Large intestine (tissue), 3 donors: ENCODE results near the gene RLN3. TPM values are rescaled to one million over a fixed set of nuclear protein-coding genes. Genes with fewer than 3 reads are reported as not detected.

Source experiments
- DNase-seq, 2 donors: peaks; one replicate each; pipeline versions ENCODE4 v3.0.0 to v3.0.0-alpha.2; 2013
- H3K27ac ChIP-seq: one replicate; pipeline ENCODE4 v1.5.1; 2013; ENCODE audit warnings: low read length
- H3K27me3 ChIP-seq: 2 replicates; pipeline ENCODE4 v1.6.1; 2013; ENCODE audit warnings: low read length; ENCODE audit not compliant: control insufficient read depth, insufficient read depth
- H3K36me3 ChIP-seq: 2 replicates; pipeline ENCODE4 v1.6.1; 2013; ENCODE audit warnings: low read length; ENCODE audit not compliant: control insufficient read depth, insufficient read depth
- H3K4me1 ChIP-seq: one replicate; pipeline ENCODE4 v1.6.1; 2013; ENCODE audit warnings: low read length; ENCODE audit not compliant: control insufficient read depth, insufficient read depth
- H3K4me3 ChIP-seq: one replicate; pipeline ENCODE4 v1.5.1; 2013; ENCODE audit warnings: low read length
- H3K9me3 ChIP-seq: one replicate; pipeline ENCODE4 v1.6.1; 2013; ENCODE audit warnings: mild to moderate bottlenecking, low read depth, low read length, moderate library complexity; ENCODE audit not compliant: control insufficient read depth
- WGBS: methylation state at CpG from one replicate; pipeline ENCODE4 v1.1.5; 2013; ENCODE audit warnings: low lambda C conversion rate; ENCODE audit not compliant: insufficient coverage; 5-methylcytosine and 5-hydroxymethylcytosine counted together
- polyA plus RNA-seq: library from polyadenylated mRNA; unstranded; fragments of 120-200 nt; gene quantifications from one replicate; pipeline ENCODE4 v1.2.1, GENCODE V29; 2013

The RLN3 gene
- polyA plus RNA-seq, 1 donor = 0.31 TPM

- H3K4me3 ChIP-seq = no peak overlapping the region
- H3K4me1 ChIP-seq = peaks cover 27% of the 10 kb centered on the region
- no peaks in the 10 kb centered on the region for H3K36me3 ChIP-seq
- WGBS = no CpG with 5 or more reads among the region's 5 CpGs
- peaks cover 21% of the 10 kb centered on the region for H3K27me3 ChIP-seq
- no peak overlapping the region for H3K27ac ChIP-seq
- DNase-seq = no peak
- H3K9me3 ChIP-seq = peaks cover 2% of the 10 kb centered on the region
These were observed 34.6 kb downstream of the RLN3 start for GRCh38 chr19:14062558-14062855.

DNA sequence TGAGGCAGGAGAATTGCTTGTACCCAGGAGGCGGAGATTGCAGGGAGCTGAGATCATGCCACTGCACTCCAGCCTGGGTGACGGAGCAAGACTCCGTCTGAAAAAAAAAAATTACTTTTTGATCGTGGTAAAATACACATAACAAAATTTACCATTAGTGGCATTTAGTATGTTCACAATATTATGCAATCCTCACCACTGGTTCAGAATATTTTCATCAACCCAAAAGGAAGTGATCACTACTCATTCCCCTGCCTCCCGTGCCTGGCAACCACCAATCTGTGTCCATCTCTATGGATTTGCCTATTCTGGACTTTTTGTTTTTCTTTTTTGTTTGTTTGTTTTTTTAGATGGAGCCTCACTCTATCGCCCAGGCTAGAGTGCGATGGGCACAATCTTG is 35.2 kb downstream of the RLN3 start:
- no peak overlapping the region for H3K4me3 ChIP-seq
- no peaks in the 10 kb centered on the region for H3K36me3 ChIP-seq
- peaks cover 2% of the 10 kb centered on the region for H3K9me3 ChIP-seq
- no peak for DNase-seq
- H3K27me3 ChIP-seq = peaks cover 17% of the 10 kb centered on the region
- peaks cover 27% of the 10 kb centered on the region for H3K4me1 ChIP-seq
- no peak overlapping the region for H3K27ac ChIP-seq
- WGBS = 80% methylated on average over 2 of the region's 7 CpGs

DNA sequence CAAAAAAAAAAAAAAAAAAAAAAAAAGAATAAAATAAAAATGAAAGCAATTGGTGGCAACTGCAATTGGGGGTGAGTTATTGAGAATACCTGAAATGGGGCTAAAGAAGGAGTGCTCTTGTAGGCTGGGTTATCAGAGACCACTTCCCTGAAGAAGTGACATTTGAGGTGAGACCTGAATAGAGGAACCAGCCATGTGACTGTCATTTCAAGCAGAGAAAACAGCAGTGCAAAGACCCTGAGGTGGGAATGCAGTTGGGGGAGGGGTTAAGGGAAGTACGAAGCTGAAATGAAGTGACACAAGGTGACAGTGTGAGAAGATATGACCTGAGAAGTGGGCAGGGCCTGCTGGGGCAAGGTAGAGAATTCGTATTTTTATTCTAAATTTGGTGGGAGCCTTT is 38.2 kb downstream of the RLN3 start:
- Histone ChIP-seq H3K36me3 (no peaks in the 10 kb centered on the region), H3K4me3 (no peak overlapping the region), H3K27ac (no peak overlapping the region), H3K4me1 (peaks cover 12% of the 10 kb centered on the region), H3K9me3 (peaks cover 3% of the 10 kb centered on the region), H3K27me3 (no peaks in the 10 kb centered on the region)
- no peak for DNase-seq
- whole genome bisulfite sequencing = 50% methylated on average over 1 of the region's 2 CpGs

- H3K4me1 ChIP-seq = peaks cover 12% of the 10 kb centered on the region
- DNase-seq = no peak
- H3K36me3 ChIP-seq = no peaks in the 10 kb centered on the region
- WGBS = no CpG with 5 or more reads among the region's 43 CpGs
- H3K4me3 ChIP-seq = no peak overlapping the region
- H3K9me3 ChIP-seq = peaks cover 3% of the 10 kb centered on the region
- H3K27ac ChIP-seq = no peak overlapping the region
- H3K27me3 ChIP-seq = peaks cover 2% of the 10 kb centered on the region
These were observed 42.5 kb downstream of the RLN3 start for GRCh38 chr19:14070268-14071050.

DNA sequence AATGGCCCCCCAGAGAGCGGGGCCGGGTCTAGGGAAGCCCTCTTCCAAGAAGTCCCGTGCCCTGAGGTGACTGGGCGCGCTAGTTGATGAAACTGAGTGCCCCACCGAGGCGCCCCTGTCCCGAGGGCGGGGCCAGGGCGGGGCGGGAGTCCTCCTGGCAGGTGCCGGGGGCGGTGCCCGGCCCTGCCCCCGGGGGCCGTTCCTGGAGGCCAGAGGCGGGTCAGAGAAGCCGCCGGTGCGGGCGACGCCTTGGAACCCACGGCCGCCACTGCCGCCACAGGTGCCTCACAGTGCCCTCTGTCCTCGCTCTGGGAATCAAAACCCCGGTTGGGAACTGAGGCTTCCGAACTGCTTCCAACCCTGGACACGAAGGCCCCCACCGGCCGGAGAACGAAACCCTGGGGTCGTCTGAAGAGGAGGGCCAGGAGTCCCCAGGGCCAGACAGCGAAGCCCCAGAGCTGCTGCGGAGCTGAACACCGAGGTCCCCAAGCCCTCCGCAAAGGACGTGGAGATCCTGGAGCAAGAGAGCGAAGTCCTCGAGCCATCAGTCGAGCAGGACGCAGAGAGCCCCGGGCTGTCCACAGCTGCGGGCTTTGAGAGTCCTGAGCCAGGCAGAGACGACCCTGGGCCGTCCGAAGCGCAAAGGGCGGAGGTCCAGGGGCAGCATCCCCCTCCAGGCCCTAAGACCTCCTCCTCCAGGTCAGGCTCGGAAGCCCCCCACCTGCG is 44.8 kb downstream of the RLN3 start, which contains the start of gene MISP3:
MISP3 (plus strand) TSS at position 252 of the 726 bp plus-strand sequence. CDS start 524 bp downstream, outside the sequence.
- H3K4me3 ChIP-seq = peak within 1 kb of the TSS; percentile 86
- H3K4me1 ChIP-seq = peaks cover 12% of the 10 kb centered on the region
- peak within 1 kb of the TSS; percentile 98 for H3K27ac ChIP-seq
- peak; percentile 70 to 88 for DNase-seq
- H3K9me3 ChIP-seq = peaks cover 3% of the 10 kb centered on the region
- WGBS = no CpG with 5 or more reads among the region's 51 CpGs
- peaks cover 2% of the 10 kb centered on the region for H3K27me3 ChIP-seq
- no peaks in the 10 kb centered on the region for H3K36me3 ChIP-seq

DNA sequence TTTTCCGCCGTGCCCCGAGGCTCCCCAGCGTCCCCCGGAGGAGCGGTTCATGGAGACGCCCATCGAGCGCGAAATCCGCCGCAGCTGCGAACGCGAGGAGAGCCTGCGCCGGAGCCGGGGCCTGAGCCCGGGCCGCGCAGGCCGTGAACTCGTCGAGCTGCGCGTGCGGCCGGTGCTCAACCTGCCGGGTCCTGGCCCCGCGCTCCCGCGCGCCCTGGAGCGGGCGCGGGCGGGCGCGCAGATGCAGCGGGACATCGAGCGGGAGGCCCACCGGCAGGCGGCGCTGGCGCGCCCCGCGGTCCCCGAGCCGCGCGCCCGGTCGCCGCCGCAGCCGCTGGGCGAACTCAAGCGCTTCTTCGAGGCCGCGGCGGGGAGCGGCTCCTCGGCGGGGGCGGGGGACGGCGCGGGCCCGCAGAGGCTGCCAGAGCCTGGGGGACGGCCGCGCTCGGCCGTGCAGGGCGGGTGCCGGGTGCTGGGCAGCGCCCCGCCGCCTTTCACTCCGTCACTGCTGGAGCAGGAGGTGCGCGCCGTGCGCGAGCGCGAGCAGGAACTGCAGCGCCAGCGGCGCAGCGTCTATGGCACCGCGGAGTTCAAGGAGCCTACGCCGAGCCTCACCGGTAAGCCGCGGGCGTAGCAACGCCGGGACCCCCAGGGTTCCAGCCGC is 45.4 kb downstream of the RLN3 start:
- WGBS = no CpG with 5 or more reads among the region's 106 CpGs
- peak overlapping the region; percentile 98 for H3K27ac ChIP-seq
- H3K9me3 ChIP-seq = peaks cover 3% of the 10 kb centered on the region
- no peaks in the 10 kb centered on the region for H3K36me3 ChIP-seq
- H3K4me3 ChIP-seq = peak overlapping the region; percentile 86
- H3K27me3 ChIP-seq = peaks cover 2% of the 10 kb centered on the region
- DNase-seq = peak; percentile 68 to 90
- peaks cover 12% of the 10 kb centered on the region for H3K4me1 ChIP-seq

DNA sequence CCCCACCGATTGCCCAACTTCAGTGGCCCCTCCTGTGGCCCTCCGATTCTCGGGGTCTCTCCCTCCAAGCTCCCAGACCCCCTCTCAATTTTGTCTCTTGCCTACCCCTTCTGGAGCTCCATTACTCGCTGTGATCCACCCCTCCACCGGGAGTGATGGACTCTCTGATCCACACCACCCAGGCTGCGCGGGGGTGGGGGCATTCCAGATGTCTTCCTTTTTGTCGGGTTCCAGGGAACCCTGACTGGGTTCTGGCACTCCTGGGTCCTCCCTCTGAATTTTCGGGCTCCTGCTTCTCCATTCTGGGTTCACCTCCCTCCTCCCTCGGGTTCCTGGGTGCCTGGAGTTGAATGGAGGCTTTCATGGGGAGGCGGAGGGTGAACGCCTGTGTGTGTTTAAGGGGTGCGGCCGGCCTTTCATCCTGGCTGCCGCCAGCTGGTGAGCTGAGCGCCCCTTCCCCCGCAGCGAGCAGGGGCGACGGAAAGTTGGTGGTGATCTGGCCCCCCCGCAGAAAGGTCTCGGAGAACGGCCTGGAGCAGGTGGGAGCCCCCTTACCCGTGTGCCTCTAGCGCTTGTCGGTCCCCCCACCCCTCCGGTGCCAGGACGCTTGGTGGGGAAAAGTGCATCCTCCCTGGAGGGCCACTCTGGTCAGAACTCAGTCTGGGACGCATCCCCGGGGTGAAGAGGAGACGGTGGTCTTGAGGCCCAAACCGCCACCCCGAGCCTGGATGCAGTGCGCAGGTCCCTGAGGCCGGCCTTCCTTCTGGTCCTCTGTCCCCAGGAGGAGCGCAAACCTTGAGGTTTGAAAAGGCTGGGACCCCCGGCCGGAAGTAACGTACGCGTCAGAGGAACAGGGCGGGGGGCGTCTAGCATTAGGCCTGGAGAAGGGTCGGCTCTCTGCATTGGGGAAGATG is 46.2 kb downstream of the RLN3 start:
- DNase-seq = peak in 1 of 2 donors; percentile 81
- peak overlapping the region; percentile 82 for H3K27ac ChIP-seq
- H3K36me3 ChIP-seq = no peaks in the 10 kb centered on the region
- WGBS = no CpG with 5 or more reads among the region's 44 CpGs
- peaks cover 2% of the 10 kb centered on the region for H3K27me3 ChIP-seq
- peaks cover 12% of the 10 kb centered on the region for H3K4me1 ChIP-seq
- H3K4me3 ChIP-seq = peak overlapping the region; percentile 79
- peaks cover 3% of the 10 kb centered on the region for H3K9me3 ChIP-seq

GRCh38 chr19:14078411-14078810 is 50.5 kb downstream of the RLN3 start:
- H3K27me3 ChIP-seq = no peaks in the 10 kb centered on the region

More at GRCh38 chr19:14078411-14078810, 50.5 kb downstream of the RLN3 start:
- no peak for DNase-seq
- Histone ChIP-seq H3K4me3 (no peak overlapping the region), H3K4me1 (peaks cover 20% of the 10 kb centered on the region), H3K27ac (no peak overlapping the region), H3K36me3 (no peaks in the 10 kb centered on the region), H3K9me3 (no peaks in the 10 kb centered on the region)
- WGBS = no CpG with 5 or more reads among the region's 2 CpGs
